GM21447 (cell line): ENCODE results near the gene LAPTM4A.
A peak's percentile ranks its signal among the peaks of the same experiment; 100 is the strongest.
"Not testable (repeated sequence)": the region's sequence is repeated elsewhere in the genome, so short reads cannot be mapped to it uniquely, and the experiment has no call there.

Experiments used
- ATAC-seq: cut with Tn5 transposase; IDR thresholded peaks from one replicate; pipeline ENCODE4 v1.9.1; 2021; ENCODE audit not compliant: unreplicated experiment

LAPTM4A gene

GRCh38 chr2:20052861-20053281, 1.4 kb upstream of the LAPTM4A start:
- no peak for ATAC-seq

GRCh38 chr2:20052229-20052851, 912 bp upstream of the LAPTM4A start:
- ATAC-seq: no peak

- ATAC-seq: peak; percentile 28
Measured at GRCh38 chr2:20050646-20051531, 539 bp downstream of the LAPTM4A start.

- peak; percentile 28 for ATAC-seq
Measured at GRCh38 chr2:20050104-20050645, 1.3 kb downstream of the LAPTM4A start.

- ATAC-seq: no peak
Measured at GRCh38 chr2:20049637-20050036, 1.8 kb downstream of the LAPTM4A start.

- ATAC-seq: no peak
Measured at GRCh38 chr2:20048488-20049448, 2.7 kb downstream of the LAPTM4A start.

GRCh38 chr2:20045712-20046292, 5.6 kb downstream of the LAPTM4A start:
- not testable (repeated sequence) for ATAC-seq

- ATAC-seq: no peak
Measured at GRCh38 chr2:20044778-20045177, 6.7 kb downstream of the LAPTM4A start.

GRCh38 chr2:20042531-20042930, 8.9 kb downstream of the LAPTM4A start:
- ATAC-seq: no peak

GRCh38 chr2:20040489-20041172, 10.8 kb downstream of the LAPTM4A start:
- ATAC-seq: no peak

GRCh38 chr2:20037660-20038059, 13.8 kb downstream of the LAPTM4A start:
- ATAC-seq: no peak

- ATAC-seq: no peak
Measured at GRCh38 chr2:20035955-20036666, 15.3 kb downstream of the LAPTM4A start.

- ATAC-seq: no peak
Measured at GRCh38 chr2:20034821-20035220, 16.6 kb downstream of the LAPTM4A start.

GRCh38 chr2:20034218-20034617, 17.2 kb downstream of the LAPTM4A start:
- ATAC-seq: no peak

- ATAC-seq: no peak
Measured at GRCh38 chr2:20033322-20033721, 18.1 kb downstream of the LAPTM4A start.

GRCh38 chr2:20030224-20030623, 21.2 kb downstream of the LAPTM4A start:
- no peak for ATAC-seq

GRCh38 chr2:20027705-20028434, 23.6 kb downstream of the LAPTM4A start:
- no peak for ATAC-seq

GRCh38 chr2:20027260-20027677, 24.2 kb downstream of the LAPTM4A start:
- ATAC-seq: no peak
